GM13977 (cell line): ENCODE data around the gene GMDS.

Source experiments
- DNase-seq: peaks from one replicate; pipeline ENCODE4 v3.0.0; 2012; ENCODE audit warnings: low spot score
- in situ Hi-C: fragments of 300-500 bp; cut with MboI; formaldehyde crosslinking; loops from one replicate; pipeline ENCODE4 v1.12.0; 2022; ENCODE audit warnings: low sequenced_read_pairs, low pct_unique_long_range_greater_than_20kb, mixed read lengths, inconsistent platforms; ENCODE audit not compliant: unreplicated experiment
- TF ChIP-seq, protein P1 (sequence below): IDR thresholded peaks from 2 replicates; pipeline ENCODE4 v1.5.1; 2012; ENCODE audit warnings: mild to moderate bottlenecking, control low read depth; ENCODE audit not compliant: insufficient read depth; ENCODE audit errors: extremely low read depth, missing control alignments

The GMDS gene

GRCh38 chr6:1860756-1861348 is 384.6 kb downstream of the GMDS start:
- in situ Hi-C loops, result no loop called here
- DNase-seq, result peak; percentile 33
- TF ChIP-seq, protein P1, sequence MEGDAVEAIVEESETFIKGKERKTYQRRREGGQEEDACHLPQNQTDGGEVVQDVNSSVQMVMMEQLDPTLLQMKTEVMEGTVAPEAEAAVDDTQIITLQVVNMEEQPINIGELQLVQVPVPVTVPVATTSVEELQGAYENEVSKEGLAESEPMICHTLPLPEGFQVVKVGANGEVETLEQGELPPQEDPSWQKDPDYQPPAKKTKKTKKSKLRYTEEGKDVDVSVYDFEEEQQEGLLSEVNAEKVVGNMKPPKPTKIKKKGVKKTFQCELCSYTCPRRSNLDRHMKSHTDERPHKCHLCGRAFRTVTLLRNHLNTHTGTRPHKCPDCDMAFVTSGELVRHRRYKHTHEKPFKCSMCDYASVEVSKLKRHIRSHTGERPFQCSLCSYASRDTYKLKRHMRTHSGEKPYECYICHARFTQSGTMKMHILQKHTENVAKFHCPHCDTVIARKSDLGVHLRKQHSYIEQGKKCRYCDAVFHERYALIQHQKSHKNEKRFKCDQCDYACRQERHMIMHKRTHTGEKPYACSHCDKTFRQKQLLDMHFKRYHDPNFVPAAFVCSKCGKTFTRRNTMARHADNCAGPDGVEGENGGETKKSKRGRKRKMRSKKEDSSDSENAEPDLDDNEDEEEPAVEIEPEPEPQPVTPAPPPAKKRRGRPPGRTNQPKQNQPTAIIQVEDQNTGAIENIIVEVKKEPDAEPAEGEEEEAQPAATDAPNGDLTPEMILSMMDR, result no peak

DNA sequence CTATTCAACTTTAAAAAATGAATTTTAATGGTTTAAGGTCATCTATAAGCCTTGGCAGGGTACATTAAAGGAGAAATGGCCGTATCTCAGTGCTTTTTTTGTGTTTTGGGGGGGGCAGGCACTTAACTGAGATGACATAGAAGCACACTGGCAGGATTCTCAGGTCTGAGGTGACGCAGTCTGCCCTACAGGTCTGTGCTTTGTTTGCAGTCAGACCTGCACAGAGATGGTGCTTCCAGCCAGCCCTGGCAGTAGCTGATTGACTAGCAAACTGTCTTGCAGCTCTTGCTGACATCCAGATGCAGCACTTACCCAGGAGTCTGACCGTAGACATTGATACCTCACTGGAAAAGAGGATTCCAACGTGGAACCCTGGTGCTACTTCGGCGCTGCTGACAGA is 386.5 kb downstream of the GMDS start:
- TF ChIP-seq, protein P1, result no peak
- no peak for DNase-seq
- in situ Hi-C loops, result no loop called here

GRCh38 chr6:1858196-1858595 is 387.2 kb downstream of the GMDS start:
- in situ Hi-C loops, result no loop called here
- TF ChIP-seq, protein P1, result no peak
- DNase-seq, result no peak

- peak; percentile 47 for DNase-seq
- in situ Hi-C loops, result no loop called here
- TF ChIP-seq, protein P1, result peak; percentile 6
These were observed 389.0 kb downstream of the GMDS start for GRCh38 chr6:1856381-1856780.

DNA sequence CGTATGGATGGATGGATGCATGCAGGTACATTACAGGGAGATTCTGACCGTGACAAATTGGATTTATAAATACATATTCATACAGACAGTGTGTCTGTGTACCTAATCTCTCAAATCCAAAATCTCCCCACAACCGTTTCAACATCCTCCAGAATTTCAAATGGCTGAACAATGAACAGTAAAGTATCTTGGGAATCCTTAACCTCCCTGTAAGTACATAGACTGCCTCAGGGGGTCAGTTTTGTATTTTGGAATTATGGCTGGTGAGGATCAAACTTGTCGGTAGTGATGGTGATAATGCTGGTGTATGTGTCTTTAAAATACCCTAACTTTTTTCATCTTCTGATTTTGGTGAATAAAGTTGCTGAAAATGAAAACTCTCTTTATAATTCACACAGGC is 389.5 kb downstream of the GMDS start:
- TF ChIP-seq, protein P1, result no peak
- DNase-seq, result no peak
- in situ Hi-C loops, result no loop called here

DNA sequence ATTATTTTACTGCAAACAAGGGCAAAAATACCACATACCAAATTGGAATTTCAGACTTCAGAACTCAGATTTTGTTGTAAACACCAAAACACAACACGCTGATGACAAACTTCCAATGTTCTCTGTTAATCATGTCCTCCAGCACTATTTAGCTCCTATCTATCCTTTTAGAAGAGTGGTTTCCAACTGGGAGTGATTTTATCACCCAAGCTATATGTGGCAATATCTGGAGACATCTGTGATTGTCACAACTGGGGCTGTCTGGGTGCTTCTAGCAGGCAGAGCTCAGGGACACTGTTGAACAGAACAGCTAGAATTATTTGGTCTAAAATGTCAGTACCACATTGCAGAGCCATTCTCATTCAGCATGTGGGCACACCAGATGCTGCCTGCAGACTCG is 391.1 kb downstream of the GMDS start:
- DNase-seq, result no peak
- in situ Hi-C loops, result no loop called here
- TF ChIP-seq, protein P1, result no peak
